Measurements from ENCODE around the gene P2RX2. TPM values are rescaled to one million over a fixed set of nuclear protein-coding genes. Genes with fewer than 3 reads are reported as not detected.

Gene P2RX2
- total RNA-seq, 5 donors from 2014 or later (not counting 1 experiment from before 2014, with no cell fraction given) = not detected

DNA sequence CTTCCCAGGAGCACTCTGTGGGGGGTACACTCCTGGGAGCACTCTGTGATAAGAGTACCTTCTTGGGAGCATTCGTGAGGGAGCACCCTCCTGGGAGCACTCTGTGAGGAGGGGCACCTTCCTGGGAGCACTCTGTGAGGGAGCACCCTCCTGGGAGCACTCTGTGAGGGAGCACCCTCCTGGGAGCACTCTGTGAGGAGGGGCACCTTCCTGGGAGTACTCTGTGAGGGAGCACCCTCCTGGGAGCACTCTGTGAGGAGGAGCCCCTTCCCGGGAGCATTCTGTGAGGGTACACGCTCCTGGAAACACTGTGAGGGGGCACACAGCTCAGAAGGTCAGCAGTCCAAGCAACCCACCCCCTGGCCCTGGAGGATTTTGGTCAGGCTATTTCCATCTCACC is 30.8 kb upstream of the P2RX2 start:
- no peaks in the 10 kb centered on the region for H3K9me3 Mint-ChIP-seq
- DNase-seq (no peak), ATAC-seq (replicated peaks in 1 of 4) (no peak)
- peaks cover 0 to 4% of the 10 kb centered on the region in 2 donors for H3K27me3 Mint-ChIP-seq
- no peak overlapping the region for H3K4me3 Mint-ChIP-seq
- ChIA-PET POLR2A (no interaction called here), CTCF (no interaction called here)
- Histone ChIP-seq H3K27me3 (replicated peaks in 1 of 2; ENCODE audit: control insufficient read depth in 2 of 2, extremely low read depth in 1 of 2, insufficient read depth in 2 of 2, low read length in 1 of 2) (peaks cover 0 to 11% of the 10 kb centered on the region in 2 experiments), H3K9me3 (no peaks in the 10 kb centered on the region), H3K4me3 (ENCODE audit: control insufficient read depth in 1 of 2, extremely low read depth in 1 of 2, low read length in 1 of 2) (no peak overlapping the region), H3K4me1 (ENCODE audit: control insufficient read depth in 1 of 2, extremely low read depth in 1 of 2, insufficient read depth in 2 of 2, low read length in 2 of 2) (no peaks in the 10 kb centered on the region), H3K36me3 (ENCODE audit: control insufficient read depth in 2 of 2, extremely low read depth in 1 of 2, insufficient read depth in 1 of 2, low read length in 1 of 2) (peaks cover 0 to 3% of the 10 kb centered on the region in 2 donors), H3K27ac (ENCODE audit: low read length) (no peak overlapping the region)
- no peaks in the 10 kb centered on the region for H3K4me1 Mint-ChIP-seq
- WGBS (ENCODE audit: insufficient coverage) = 100% methylated on average over 2 of the region's 3 CpGs
- H3K27ac Mint-ChIP-seq = no peak overlapping the region
- H3K36me3 Mint-ChIP-seq = peaks cover 4% of the 10 kb centered on the region

- Mint-ChIP-seq H3K27me3 (peaks cover 0 to 5% of the 10 kb centered on the region in 2 donors), H3K4me3 (no peak overlapping the region), H3K36me3 (peaks cover 4% of the 10 kb centered on the region), H3K9me3 (no peaks in the 10 kb centered on the region), H3K4me1 (no peaks in the 10 kb centered on the region), H3K27ac (no peak overlapping the region)
- no peak overlapping the region for H3K4me3 ChIP-seq (ENCODE audit: control insufficient read depth in 1 of 2, extremely low read depth in 1 of 2, low read length in 1 of 2)
- no peaks in the 10 kb centered on the region for H3K4me1 ChIP-seq (ENCODE audit: control insufficient read depth in 1 of 2, extremely low read depth in 1 of 2, insufficient read depth in 2 of 2, low read length in 2 of 2)
- DNase-seq = no peak
- H3K9me3 ChIP-seq = no peaks in the 10 kb centered on the region
- ChIA-PET POLR2A (no interaction called here), CTCF (no interaction called here)
- H3K27ac ChIP-seq (ENCODE audit: low read length) = no peak overlapping the region
- ATAC-seq (replicated peaks in 1 of 4) = no peak
- H3K27me3 ChIP-seq (replicated peaks in 1 of 2; ENCODE audit: control insufficient read depth in 2 of 2, extremely low read depth in 1 of 2, insufficient read depth in 2 of 2, low read length in 1 of 2) = peaks cover 0 to 16% of the 10 kb centered on the region in 2 experiments
- peaks cover 0 to 3% of the 10 kb centered on the region in 2 donors for H3K36me3 ChIP-seq (ENCODE audit: control insufficient read depth in 2 of 2, extremely low read depth in 1 of 2, insufficient read depth in 1 of 2, low read length in 1 of 2)
- 82% methylated on average over 6 of the region's 6 CpGs for WGBS (ENCODE audit: insufficient coverage)
Observed at GRCh38 chr12:132588319-132588718, 30.3 kb upstream of the P2RX2 start.

GRCh38 chr12:132588821-132589669 is 29.5 kb upstream of the P2RX2 start:
- Histone ChIP-seq H3K4me3 (ENCODE audit: control insufficient read depth in 1 of 2, extremely low read depth in 1 of 2, low read length in 1 of 2) (no peak overlapping the region), H3K27me3 (replicated peaks in 1 of 2; ENCODE audit: control insufficient read depth in 2 of 2, extremely low read depth in 1 of 2, insufficient read depth in 2 of 2, low read length in 1 of 2) (peaks cover 0 to 23% of the 10 kb centered on the region in 2 experiments), H3K4me1 (ENCODE audit: control insufficient read depth in 1 of 2, extremely low read depth in 1 of 2, insufficient read depth in 2 of 2, low read length in 2 of 2) (peaks cover 0 to 4% of the 10 kb centered on the region in 2 experiments), H3K9me3 (no peaks in the 10 kb centered on the region), H3K36me3 (ENCODE audit: control insufficient read depth in 2 of 2, extremely low read depth in 1 of 2, insufficient read depth in 1 of 2, low read length in 1 of 2) (no peaks in the 10 kb centered on the region), H3K27ac (ENCODE audit: low read length) (no peak overlapping the region)
- Mint-ChIP-seq H3K4me3 (no peak overlapping the region), H3K9me3 (no peaks in the 10 kb centered on the region), H3K36me3 (peaks cover under 1% of the 10 kb centered on the region), H3K27me3 (peaks cover 4 to 9% of the 10 kb centered on the region in 2 donors), H3K27ac (no peak overlapping the region), H3K4me1 (peaks cover 0 to 5% (median 4%) of the 10 kb centered on the region in 3 donors)
- WGBS (ENCODE audit: insufficient coverage) = 81% methylated on average over 13 of the region's 19 CpGs
- ATAC-seq (replicated peaks in 1 of 4) (no peak), DNase-seq (no peak)
- ChIA-PET POLR2A (no interaction called here), CTCF (no interaction called here)

- H3K36me3 Mint-ChIP-seq = no peaks in the 10 kb centered on the region
- DNase-seq (no peak), ATAC-seq (replicated peaks in 1 of 4) (no peak)
- CTCF ChIA-PET = no interaction called here
- Histone ChIP-seq H3K4me3 (ENCODE audit: control insufficient read depth in 1 of 2, extremely low read depth in 1 of 2, low read length in 1 of 2) (no peak overlapping the region), H3K27me3 (replicated peaks in 1 of 2; ENCODE audit: control insufficient read depth in 2 of 2, extremely low read depth in 1 of 2, insufficient read depth in 2 of 2, low read length in 1 of 2) (peaks cover 0 to 34% of the 10 kb centered on the region in 2 experiments), H3K9me3 (no peaks in the 10 kb centered on the region), H3K4me1 (ENCODE audit: control insufficient read depth in 1 of 2, extremely low read depth in 1 of 2, insufficient read depth in 2 of 2, low read length in 2 of 2) (peaks cover 0 to 4% of the 10 kb centered on the region in 2 experiments), H3K36me3 (ENCODE audit: control insufficient read depth in 2 of 2, extremely low read depth in 1 of 2, insufficient read depth in 1 of 2, low read length in 1 of 2) (no peaks in the 10 kb centered on the region), H3K27ac (ENCODE audit: low read length) (no peak overlapping the region)
- POLR2A ChIA-PET = no interaction called here
- WGBS (ENCODE audit: insufficient coverage) = 90% methylated on average over 33 of the region's 45 CpGs
- peaks cover 0 to 7% (median 4%) of the 10 kb centered on the region in 3 donors for H3K4me1 Mint-ChIP-seq
- no peak overlapping the region for H3K4me3 Mint-ChIP-seq
- no peaks in the 10 kb centered on the region for H3K9me3 Mint-ChIP-seq
- H3K27ac Mint-ChIP-seq = no peak overlapping the region
- H3K27me3 Mint-ChIP-seq = peaks cover 4 to 17% of the 10 kb centered on the region in 2 donors
Observed at GRCh38 chr12:132591107-132591935, 27.3 kb upstream of the P2RX2 start.

GRCh38 chr12:132592282-132592970 is 26.1 kb upstream of the P2RX2 start:
- WGBS (ENCODE audit: insufficient coverage) = 84% methylated on average over 33 of the region's 38 CpGs
- H3K27ac Mint-ChIP-seq = no peak overlapping the region
- CTCF ChIA-PET = no interaction called here
- H3K4me1 Mint-ChIP-seq = peaks cover 3 to 11% (median 7%) of the 10 kb centered on the region in 3 donors
- no peaks in the 10 kb centered on the region for H3K9me3 Mint-ChIP-seq
- no peak for ATAC-seq (replicated peaks in 1 of 4)
- H3K27me3 Mint-ChIP-seq = peaks cover 4 to 23% of the 10 kb centered on the region in 2 donors
- H3K9me3 ChIP-seq = no peaks in the 10 kb centered on the region
- H3K4me1 ChIP-seq (ENCODE audit: control insufficient read depth in 1 of 2, extremely low read depth in 1 of 2, insufficient read depth in 2 of 2, low read length in 2 of 2) = peaks cover 2 to 6% of the 10 kb centered on the region in 2 experiments
- H3K4me3 ChIP-seq (ENCODE audit: control insufficient read depth in 1 of 2, extremely low read depth in 1 of 2, low read length in 1 of 2) = no peak overlapping the region
- no peak overlapping the region for H3K27ac ChIP-seq (ENCODE audit: low read length)
- no peak for DNase-seq
- H3K36me3 ChIP-seq (ENCODE audit: control insufficient read depth in 2 of 2, extremely low read depth in 1 of 2, insufficient read depth in 1 of 2, low read length in 1 of 2) = no peaks in the 10 kb centered on the region
- H3K36me3 Mint-ChIP-seq = no peaks in the 10 kb centered on the region
- H3K4me3 Mint-ChIP-seq = no peak overlapping the region
- POLR2A ChIA-PET = no interaction called here
- peaks cover 0 to 36% of the 10 kb centered on the region in 2 experiments for H3K27me3 ChIP-seq (replicated peaks in 1 of 2; ENCODE audit: control insufficient read depth in 2 of 2, extremely low read depth in 1 of 2, insufficient read depth in 2 of 2, low read length in 1 of 2)

- Histone ChIP-seq H3K27ac (ENCODE audit: low read length) (no peak overlapping the region), H3K4me1 (ENCODE audit: control insufficient read depth in 1 of 2, extremely low read depth in 1 of 2, insufficient read depth in 2 of 2, low read length in 2 of 2) (peaks cover 5 to 9% of the 10 kb centered on the region in 2 experiments), H3K9me3 (no peaks in the 10 kb centered on the region), H3K27me3 (replicated peaks in 1 of 2; ENCODE audit: control insufficient read depth in 2 of 2, extremely low read depth in 1 of 2, insufficient read depth in 2 of 2, low read length in 1 of 2) (peaks cover 0 to 39% of the 10 kb centered on the region in 2 experiments), H3K36me3 (ENCODE audit: control insufficient read depth in 2 of 2, extremely low read depth in 1 of 2, insufficient read depth in 1 of 2, low read length in 1 of 2) (no peaks in the 10 kb centered on the region), H3K4me3 (ENCODE audit: control insufficient read depth in 1 of 2, extremely low read depth in 1 of 2, low read length in 1 of 2) (no peak overlapping the region)
- DNase-seq (no peak), ATAC-seq (replicated peaks in 1 of 4) (no peak)
- Mint-ChIP-seq H3K36me3 (no peaks in the 10 kb centered on the region), H3K27me3 (peaks cover 4 to 27% of the 10 kb centered on the region in 2 donors), H3K4me1 (peaks cover 7 to 17% (median 11%) of the 10 kb centered on the region in 3 donors), H3K27ac (no peak overlapping the region), H3K9me3 (no peaks in the 10 kb centered on the region), H3K4me3 (no peak overlapping the region)
- ChIA-PET POLR2A (no interaction called here), CTCF (no interaction called here)
- 92% methylated on average over 20 of the region's 21 CpGs for WGBS (ENCODE audit: insufficient coverage)
Observed at GRCh38 chr12:132593071-132593470, 25.5 kb upstream of the P2RX2 start.
